T1000 (cell line): ENCODE data around the gene ZNF428.
"Not testable (repeated sequence)": the region's sequence is repeated elsewhere in the genome, so short reads cannot be mapped to it uniquely, and the experiment has no call there.

Source experiments
- DNase-seq: peaks from one replicate; lab custom pipeline; 2025; ENCODE audit warnings: mixed read lengths; lab: John Stamatoyannopoulos, UW

ZNF428 gene

GRCh38 chr19:43616954-43617353 lies 2.5 kb downstream of the ZNF428 start:
- DNase-seq = no peak

GRCh38 chr19:43616306-43616705 lies 3.1 kb downstream of the ZNF428 start:
- DNase-seq = no peak

GRCh38 chr19:43612374-43612773 lies 7.1 kb downstream of the ZNF428 start:
- no peak for DNase-seq

- DNase-seq = no peak
Measured at GRCh38 chr19:43611788-43612187, 7.6 kb downstream of the ZNF428 start, which contains the start of gene SRRM5. Gene SRRM5 (plus strand): TSS chr19:43612088. CDS start chr19:43612122, 34 bp downstream.

- no peak for DNase-seq
Measured at GRCh38 chr19:43610493-43610892, 8.9 kb downstream of the ZNF428 start.

- DNase-seq = no peak
Measured at GRCh38 chr19:43609872-43610271, 9.6 kb downstream of the ZNF428 start.

GRCh38 chr19:43607238-43608205 lies 11.9 kb downstream of the ZNF428 start:
- DNase-seq = no peak

GRCh38 chr19:43606569-43607229 lies 12.7 kb downstream of the ZNF428 start:
- DNase-seq = no peak

GRCh38 chr19:43605875-43606568 lies 13.4 kb downstream of the ZNF428 start:
- DNase-seq = no peak

- DNase-seq = not testable (repeated sequence)
Measured at GRCh38 chr19:43600326-43600725, 19.1 kb downstream of the ZNF428 start.

GRCh38 chr19:43599635-43600295 lies 19.7 kb downstream of the ZNF428 start:
- no peak for DNase-seq

GRCh38 chr19:43598445-43599240 lies 20.8 kb downstream of the ZNF428 start:
- no peak for DNase-seq

GRCh38 chr19:43597876-43598275 lies 21.6 kb downstream of the ZNF428 start:
- DNase-seq = no peak

GRCh38 chr19:43596842-43597461 lies 22.5 kb downstream of the ZNF428 start:
- DNase-seq = no peak

- DNase-seq = peak; percentile 98
Measured at GRCh38 chr19:43595999-43596841, 23.2 kb downstream of the ZNF428 start, which contains the start of the genes IRGQ and ZNF576. Gene IRGQ (minus strand): TSS chr19:43596134. CDS start chr19:43595338, 796 bp downstream. Gene ZNF576 (plus strand): TSS chr19:43596595. CDS start chr19:43597109, 514 bp downstream.

GRCh38 chr19:43595605-43595998 lies 23.8 kb downstream of the ZNF428 start:
- DNase-seq = peak; percentile 36

GRCh38 chr19:43594710-43595604 lies 24.5 kb downstream of the ZNF428 start:
- peak; percentile 9 for DNase-seq

- DNase-seq = no peak
Measured at GRCh38 chr19:43594081-43594697, 25.2 kb downstream of the ZNF428 start.
